WERI-Rb-1 (cell line): ENCODE data around the gene C1orf232.

Experiments used
- DNase-seq: peaks from one replicate; pipeline ENCODE4 v3.0.0-alpha.2; 2020
- H3K27ac ChIP-seq: fragments of 250-450 bp; sonication (Bioruptor Pico); 2 replicates; pipeline ENCODE4 v1.5.1; 2020; ENCODE audit warnings: mild to moderate bottlenecking, moderate library complexity
- H3K27me3 ChIP-seq: fragments of 250-450 bp; sonication (Bioruptor Pico); 2 replicates; pipeline ENCODE4 v1.5.1; 2021; ENCODE audit warnings: mild to moderate bottlenecking, low read depth, moderate library complexity; ENCODE audit not compliant: insufficient read depth, severe bottlenecking
- H3K36me3 ChIP-seq: fragments of 250-450 bp; sonication (Bioruptor Pico); 2 replicates; pipeline ENCODE4 v1.5.1; 2020; ENCODE audit warnings: mild to moderate bottlenecking, moderate library complexity
- H3K4me3 ChIP-seq: 2 replicates; pipeline ENCODE4 v1.5.1; 2011; ENCODE audit warnings: low read depth, mild to moderate bottlenecking, control low read depth, low read length
- H3K9me3 ChIP-seq: fragments of 250-450 bp; sonication (Bioruptor Pico); 2 replicates; pipeline ENCODE4 v1.5.1; 2021; ENCODE audit warnings: mild to moderate bottlenecking, moderate library complexity; ENCODE audit not compliant: severe bottlenecking
- CTCF ChIP-seq: IDR thresholded peaks from 2 replicates; pipeline ENCODE4 v1.5.1; 2011; ENCODE audit warnings: low read depth, mild to moderate bottlenecking, control low read depth, inconsistent platforms, low read length

C1orf232 gene

GRCh38 chr1:26161415-26162219, 7.1 kb downstream of the C1orf232 start:
- Histone ChIP-seq H3K4me3 (peak overlapping the region; percentile 24), H3K36me3 (no peaks in the 10 kb centered on the region), H3K27ac (no peak overlapping the region; the same call in 1 of the 2 replicates), H3K9me3 (no peaks in the 10 kb centered on the region), H3K27me3 (no peaks in the 10 kb centered on the region)
- DNase-seq, result peak; percentile 65
- TF ChIP-seq CTCF, result peak; percentile 37; the same call in 1 of the 2 replicates

- H3K4me3 ChIP-seq, result no peak overlapping the region
- no peaks in the 10 kb centered on the region for H3K9me3 ChIP-seq
- no peaks in the 10 kb centered on the region for H3K27me3 ChIP-seq
- TF ChIP-seq CTCF, result no peak
- DNase-seq, result no peak
- no peak overlapping the region for H3K27ac ChIP-seq
- H3K36me3 ChIP-seq, result no peaks in the 10 kb centered on the region
Measured at GRCh38 chr1:26160527-26161414, 8.0 kb downstream of the C1orf232 start.

- Histone ChIP-seq H3K36me3 (no peaks in the 10 kb centered on the region), H3K27me3 (no peaks in the 10 kb centered on the region), H3K4me3 (no peak overlapping the region), H3K9me3 (no peaks in the 10 kb centered on the region), H3K27ac (no peak overlapping the region)
- DNase-seq, result no peak
- TF ChIP-seq CTCF, result no peak
Measured at GRCh38 chr1:26159743-26160039, 9.1 kb downstream of the C1orf232 start.

- H3K27ac ChIP-seq, result no peak within 1 kb of the TSS
- H3K4me3 ChIP-seq, result no peak within 1 kb of the TSS
- no peaks in the 10 kb centered on the region for H3K9me3 ChIP-seq
- H3K27me3 ChIP-seq, result no peaks in the 10 kb centered on the region
- no peaks in the 10 kb centered on the region for H3K36me3 ChIP-seq
- no peak for DNase-seq
- TF ChIP-seq CTCF, result no peak
Measured at GRCh38 chr1:26158908-26159742, 9.6 kb downstream of the C1orf232 start, which contains the start of gene FAM110D. Gene FAM110D (plus strand): TSS chr1:26159079. CDS start chr1:26161292, 2,213 bp downstream.

- no peak overlapping the region for H3K4me3 ChIP-seq
- no peak for DNase-seq
- no peak overlapping the region for H3K27ac ChIP-seq
- H3K36me3 ChIP-seq, result no peaks in the 10 kb centered on the region
- H3K9me3 ChIP-seq, result no peaks in the 10 kb centered on the region
- no peaks in the 10 kb centered on the region for H3K27me3 ChIP-seq
- no peak for TF ChIP-seq CTCF
Measured at GRCh38 chr1:26158271-26158907, 10.4 kb downstream of the C1orf232 start.
